Erythroblast (primary cell): ENCODE results near the gene CREBL2.

ENCODE experiments used
- GATA1 ChIP-seq: IDR thresholded peaks from 2 replicates; pipeline ENCODE4 v1.6.1; 2011; ENCODE audit warnings: low read depth, mild to moderate bottlenecking, control low read depth, low read length, moderate library complexity
- POLR2A ChIP-seq: IDR thresholded peaks from 2 replicates; pipeline ENCODE4 v1.6.1; 2011; ENCODE audit warnings: mild to moderate bottlenecking, low read length

DNA sequence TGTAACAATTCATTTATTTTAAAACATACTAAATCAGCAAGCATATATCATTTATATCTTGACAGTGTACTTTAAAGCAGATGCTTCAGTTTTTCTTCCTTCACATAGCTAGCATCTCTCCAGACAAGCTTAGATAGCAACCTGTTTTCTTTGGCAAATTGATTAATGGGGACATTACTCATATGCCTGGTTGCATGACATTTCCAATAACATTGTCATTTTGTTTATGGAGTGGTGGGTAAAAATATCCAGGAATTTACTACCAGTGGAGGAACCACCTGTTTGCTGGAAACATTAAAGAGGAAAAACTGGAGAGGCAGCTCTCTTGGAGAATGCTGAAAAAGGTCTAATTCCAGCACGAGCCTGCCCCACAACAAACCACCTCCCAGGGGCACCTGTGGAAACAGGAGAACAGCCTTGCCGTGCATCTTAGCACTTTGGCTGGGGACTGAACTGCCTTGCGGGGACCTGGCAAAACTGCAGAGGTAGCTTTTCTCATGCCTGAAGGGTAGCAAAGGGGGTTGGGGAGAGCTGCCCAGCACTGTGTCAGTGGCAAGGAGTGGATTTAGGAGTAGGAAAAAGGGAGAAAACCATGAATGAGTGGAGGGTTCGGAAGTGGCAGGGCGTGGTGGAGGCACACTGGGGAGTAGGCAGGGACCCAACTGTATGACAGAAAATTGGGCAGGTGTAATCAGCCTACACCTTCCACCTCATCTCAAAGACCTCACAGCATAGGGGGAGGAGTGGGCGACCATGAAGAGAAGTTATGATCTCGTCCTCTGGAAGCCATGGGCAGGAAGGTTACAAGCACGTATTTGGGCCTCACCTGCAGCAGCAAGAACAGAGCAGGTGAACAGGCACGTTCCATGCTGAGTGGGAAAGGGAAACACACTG lies 11.7 kb upstream of the CREBL2 start:
- TF ChIP-seq GATA1 (no peak), POLR2A (no peak)
